Spleen (tissue), 11 donors: ENCODE results near the gene ELP4. TPM values are rescaled to one million over a fixed set of nuclear protein-coding genes. Genes with fewer than 3 reads are reported as not detected.

Source experiments
- DNase-seq: peaks from one replicate; pipeline ENCODE4 v3.0.0-alpha.2; 2020
- H3K27ac ChIP-seq, 8 donors: fragments of 200-600 bp; sonication (generic) in 7 of 8; 1 replicate in 4 of 8; 2 replicates in 4 of 8; pipeline versions ENCODE4 v1.5.0 to v1.8.0; 2016 to 2021; ENCODE audit warnings: inconsistent platforms in 4 of 8, mild to moderate bottlenecking in 4 of 8, moderate library complexity in 1 of 8
- H3K27me3 ChIP-seq, 7 donors: fragments of 200-600 bp; sonication (generic) in 6 of 7; replicated peaks in 1 of 7; 1 replicate in 4 of 7; 2 replicates in 3 of 7; pipeline versions ENCODE4 v1.5.0 to v1.8.0; 2016 to 2021; ENCODE audit warnings: inconsistent platforms in 3 of 7, mild to moderate bottlenecking in 1 of 7
- H3K36me3 ChIP-seq, 6 donors: fragments of 200-600 bp; sonication (generic) in 5 of 6; 1 replicate in 4 of 6; 2 replicates in 2 of 6; pipeline versions ENCODE4 v1.5.0 to v1.8.0; 2016 to 2021; ENCODE audit warnings: inconsistent platforms in 2 of 6
- H3K4me1 ChIP-seq, 6 donors: fragments of 200-600 bp; sonication (generic) in 5 of 6; 1 replicate in 3 of 6; 2 replicates in 3 of 6; pipeline versions ENCODE4 v1.5.0 to v1.8.0; 2016 to 2021; ENCODE audit warnings: inconsistent platforms in 3 of 6
- H3K4me3 ChIP-seq, 8 donors: fragments of 200-600 bp; sonication (generic) in 7 of 8; 1 replicate in 4 of 8; 2 replicates in 4 of 8; pipeline versions ENCODE4 v1.5.0 to v1.8.0; 2016 to 2021; ENCODE audit warnings: inconsistent platforms in 4 of 8, mild to moderate bottlenecking in 4 of 8, moderate library complexity in 2 of 8
- H3K9me3 ChIP-seq, 8 donors: fragments of 200-600 bp; sonication (generic) in 7 of 8; 1 replicate in 4 of 8; 2 replicates in 4 of 8; pipeline versions ENCODE4 v1.5.0 to v1.8.0; 2016 to 2021; ENCODE audit warnings: inconsistent platforms in 4 of 8
- CTCF ChIP-seq, 11 experiments: fragments of 200-600 bp in 7 of 11; fragments of 450-650 bp in 4 of 11; sonication (generic) in 4 of 11; IDR thresholded peaks in 8 of 11; conservative IDR thresholded peaks in 3 of 11; 1 replicate in 7 of 11; 2 replicates in 4 of 11; pipeline versions ENCODE4 v1.4.0 to v1.8.0; 2016 to 2021; ENCODE audit warnings: antibody characterized with exemption in 11 of 11, inconsistent platforms in 4 of 11, mild to moderate bottlenecking in 1 of 11
- POLR2A ChIP-seq, 3 donors: fragments of 450-650 bp; IDR thresholded peaks; one replicate each; pipeline ENCODE4 v1.5.1; 2017; ENCODE audit warnings: antibody characterized with exemption in 3 of 3, mild to moderate bottlenecking in 1 of 3
- POLR2AphosphoS5 ChIP-seq, 3 donors: sonication (generic); formaldehyde crosslinking; IDR thresholded peaks; one replicate each; pipeline ENCODE4 v1.5.1; 2017; ENCODE audit warnings: antibody characterized with exemption in 3 of 3
- WGBS, 5 donors: extraction: QIAGEN DNeasy Blood & Tissue Kit in 3 of 5; methylation state at CpG; one replicate each; pipeline versions ENCODE4 v1.1.5 to v1.1.7; 2013 to 2018; 5-methylcytosine and 5-hydroxymethylcytosine counted together
- intact Hi-C: fragments of 100-400 bp; cut with DNase I; formaldehyde crosslinking; loops from one replicate; pipeline ENCODE4 v1.15.0; 2023; ENCODE audit warnings: low total_unique reads
- polyA plus RNA-seq, 3 donors: library from polyadenylated mRNA; stranded (reverse); fragments of 200-250 nt; gene quantifications; one replicate each; pipeline ENCODE4 v1.2.1, GENCODE V29; 2013
- total RNA-seq, 7 donors: library from RNA; depleted of rRNA in 3 of 7; stranded (reverse); fragments of >200 nt in 3 of 7; fragmentation: NEBNext Ultra II Directional in 4 of 7; extraction: Animal tissue kit (Norgen Biotek cat#: 25700) in 4 of 7; gene quantifications; one replicate each; pipeline versions ENCODE4 v1.1.0 to v1.2.1, GENCODE V29; 2016 to 2021
- donor health status: healthy with polysubstance abuse.
- donor health status: DM: no; HTN: no; CAD: no; lungs with moderate emphysema.
- donor health status: DM: no; HTN: no; CAD: no.
- donor health status: Bipolar disorder and iron deficiency.
- donor health status: healthy.
- donor health status: DM: no; HTN: no; CAD: no.
- donor health status: DM: yes; HTN: yes; CAD: no.

ELP4 gene
- total and polyA plus RNA-seq, 10 donors, result 6.1 to 34.6 (median 21.1) TPM

- Histone ChIP-seq H3K27ac (no peak overlapping the region), H3K4me1 (no peaks in the 10 kb centered on the region), H3K27me3 (no peaks in the 10 kb centered on the region), H3K4me3 (no peak overlapping the region), H3K36me3 (peaks cover 0 to 45% (median 0%) of the 10 kb centered on the region in 6 donors), H3K9me3 (no peaks in the 10 kb centered on the region)
- TF ChIP-seq POLR2A (IDR thresholded peaks at IDR 0.05) (no peak), CTCF (IDR thresholded peaks at IDR 0.05 in 8 of 11, conservative IDR thresholded peaks at IDR 0.05 in 3 of 11) (no peak), POLR2AphosphoS5 (IDR thresholded peaks at IDR 0.05) (no peak)
- 92 to 96% (median 94%) methylated on average over 6 of the region's 6 CpGs for WGBS, 5 donors
- intact Hi-C loops, result no loop called here
- DNase-seq, result no peak
Observed at GRCh38 chr11:31649129-31649966, 139.8 kb downstream of the ELP4 start.

DNA sequence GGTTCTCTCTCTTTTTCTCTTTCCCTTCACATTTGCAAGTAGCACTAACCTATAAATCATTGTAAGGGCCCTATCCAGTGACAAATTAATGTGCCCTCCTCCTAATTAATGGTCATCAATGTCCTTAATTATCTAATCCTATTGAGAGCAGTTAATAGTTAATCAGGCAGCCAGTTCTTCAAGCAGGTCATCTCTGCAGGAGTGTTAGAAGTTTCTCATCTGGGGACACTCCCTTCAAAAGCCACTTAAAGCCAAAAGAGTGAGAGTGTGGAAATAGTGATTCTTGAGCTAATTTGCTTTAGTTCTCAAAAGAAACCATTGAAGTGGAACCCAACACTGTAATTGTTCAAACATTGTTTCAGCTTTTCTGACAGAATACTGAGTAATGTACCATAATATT lies 141.6 kb downstream of the ELP4 start:
- no peak for TF ChIP-seq POLR2A (IDR thresholded peaks at IDR 0.05)
- TF ChIP-seq POLR2AphosphoS5 (IDR thresholded peaks at IDR 0.05), result no peak
- Histone ChIP-seq H3K4me1 (no peaks in the 10 kb centered on the region), H3K27ac (no peak overlapping the region), H3K27me3 (no peaks in the 10 kb centered on the region), H3K4me3 (no peak overlapping the region), H3K36me3 (peaks cover 0 to 45% (median 0%) of the 10 kb centered on the region in 6 donors), H3K9me3 (no peaks in the 10 kb centered on the region)
- DNase-seq, result no peak
- intact Hi-C loops, result no loop called here

GRCh38 chr11:31651822-31652221 lies 142.3 kb downstream of the ELP4 start:
- DNase-seq, result no peak
- no peak for TF ChIP-seq CTCF (IDR thresholded peaks at IDR 0.05 in 8 of 11, conservative IDR thresholded peaks at IDR 0.05 in 3 of 11)
- TF ChIP-seq POLR2AphosphoS5 (IDR thresholded peaks at IDR 0.05), result no peak
- TF ChIP-seq POLR2A (IDR thresholded peaks at IDR 0.05), result no peak
- Histone ChIP-seq H3K27ac (no peak overlapping the region), H3K36me3 (peaks cover 0 to 45% (median 0%) of the 10 kb centered on the region in 6 donors), H3K4me1 (no peaks in the 10 kb centered on the region), H3K9me3 (no peaks in the 10 kb centered on the region), H3K27me3 (no peaks in the 10 kb centered on the region), H3K4me3 (no peak overlapping the region)
- WGBS, 5 donors, result 95 to 99% (median 97%) methylated on average over 2 of the region's 2 CpGs
- intact Hi-C loops, result no loop called here

GRCh38 chr11:31652528-31652927 lies 143.0 kb downstream of the ELP4 start:
- DNase-seq, result no peak
- TF ChIP-seq POLR2AphosphoS5 (IDR thresholded peaks at IDR 0.05) (no peak), POLR2A (IDR thresholded peaks at IDR 0.05) (no peak), CTCF (IDR thresholded peaks at IDR 0.05 in 8 of 11, conservative IDR thresholded peaks at IDR 0.05 in 3 of 11) (no peak)
- Histone ChIP-seq H3K9me3 (no peaks in the 10 kb centered on the region), H3K4me3 (no peak overlapping the region), H3K4me1 (no peaks in the 10 kb centered on the region), H3K36me3 (peaks cover 0 to 43% (median 0%) of the 10 kb centered on the region in 6 donors), H3K27me3 (no peaks in the 10 kb centered on the region), H3K27ac (no peak overlapping the region)
- intact Hi-C loops, result no loop called here
- WGBS, 5 donors, result 92 to 100% (median 94%) methylated on average over 1 of the region's 1 CpG
